HepG2 (cell line): ENCODE measurements around the gene SH2D3C. TPM values are rescaled to one million over a fixed set of nuclear protein-coding genes. Genes with fewer than 3 reads are reported as not detected.

Experiments
- ATAC-seq: fragments of 200-7000 bp; cut with Tn5 transposase; 3 replicates; pipeline ENCODE4 v1.9.1; 2020; ENCODE audit warnings: mild to moderate bottlenecking, moderate library complexity
- BruUV-seq: library from RNA; stranded (reverse); fragments of 400-500 nt; replicated peaks from 2 replicates; lab custom pipeline; 2021; lab: Mats Ljungman, UMichigan
- CTCF ChIA-PET: fragments of 300-600 bp; formaldehyde crosslinking; extraction: SDS; loops from one replicate; lab custom pipeline; 2021; ENCODE audit warnings: low total read pairs, inconsistent platforms, low intra/inter-chr PET ratio; lab: Yijun Ruan, JAX
- POLR2A ChIA-PET: fragments of 350-600 bp; sonication (Branson Sonifier 250); formaldehyde crosslinking; loops from one replicate; lab custom pipeline; 2020; ENCODE audit warnings: antibody characterized with exemption, inconsistent platforms; lab: Yijun Ruan, JAX
- DNase-seq: peaks from one replicate; pipeline ENCODE4 v3.0.0-alpha.2; 2015; ENCODE audit warnings: low spot score
- FAIRE-seq: peaks from 3 replicates; lab custom pipeline; 2011; peaks lifted over from hg19 to GRCh38; lab: Jason Lieb, UNC
- H2AFZ ChIP-seq: one replicate; pipeline ENCODE4 v1.6.1; 2011; ENCODE audit warnings: low read length, inconsistent platforms
- H3K27ac ChIP-seq: fragments of 300-600 bp; 3 replicates; pipeline ENCODE4 v1.8.0; 2011; ENCODE audit warnings: mixed run types, mild to moderate bottlenecking, mixed read lengths, low read length, inconsistent platforms; ENCODE audit not compliant: insufficient read depth; ENCODE audit errors: extremely low read length
- H3K27me3 ChIP-seq, 2 experiments: fragments of 200-600 bp in 1 of 2; 2 replicates in 1 of 2; 3 replicates in 1 of 2; pipeline versions ENCODE4 v1.6.0 to v1.8.0; 2011; ENCODE audit warnings: low read length in 2 of 2, mild to moderate bottlenecking in 2 of 2, moderate library complexity in 2 of 2, inconsistent platforms in 1 of 2; ENCODE audit not compliant: insufficient read depth in 2 of 2, control insufficient read depth in 1 of 2
- H3K36me3 ChIP-seq, 2 experiments: fragments of 200-600 bp in 1 of 2; replicated peaks in 1 of 2; 2 replicates in 1 of 2; 3 replicates in 1 of 2; pipeline versions ENCODE4 v1.5.1 to v1.8.0; 2011; ENCODE audit warnings: low read length in 2 of 2, inconsistent platforms in 1 of 2; ENCODE audit not compliant: insufficient read depth in 2 of 2, control insufficient read depth in 1 of 2
- H3K4me1 ChIP-seq: 2 replicates; pipeline ENCODE4 v1.5.1; 2012; ENCODE audit warnings: low read length, inconsistent platforms; ENCODE audit not compliant: insufficient read depth
- H3K4me2 ChIP-seq: 2 replicates; pipeline ENCODE4 v1.6.0; 2011; ENCODE audit warnings: low read depth, low read length, inconsistent platforms
- H3K4me3 ChIP-seq, 3 experiments: fragments of 200-600 bp in 1 of 3; sonication (generic), shearing (Covaris generic) in 1 of 3; replicated peaks in 1 of 3; 2 replicates each; pipeline ENCODE4 v1.5.1; 2011 to 2016; ENCODE audit warnings: low read length in 3 of 3, inconsistent platforms in 2 of 3, low read depth in 2 of 3, mild to moderate bottlenecking in 2 of 3, control low read depth in 1 of 3, mixed read lengths in 1 of 3; ENCODE audit not compliant: insufficient read depth in 1 of 3
- H3K79me2 ChIP-seq: one replicate; pipeline ENCODE4 v1.6.1; 2011; ENCODE audit warnings: low read length, inconsistent platforms; ENCODE audit not compliant: insufficient read depth
- H3K9ac ChIP-seq: 2 replicates; pipeline ENCODE4 v1.6.0; 2011; ENCODE audit warnings: mild to moderate bottlenecking, low read depth, low read length, inconsistent platforms; ENCODE audit not compliant: insufficient read depth
- H3K9me3 ChIP-seq: 2 replicates; pipeline ENCODE4 v1.5.1; 2012; ENCODE audit warnings: mild to moderate bottlenecking, low read length
- H4K20me1 ChIP-seq: 2 replicates; pipeline ENCODE4 v1.6.0; 2011; ENCODE audit warnings: inconsistent platforms, mild to moderate bottlenecking, low read length, moderate library complexity; ENCODE audit not compliant: insufficient read depth
- AGO2 ChIP-seq: fragments of 200-400 bp; formaldehyde crosslinking; optimal IDR thresholded peaks from 2 replicates; pipeline ENCODE3; 2017; ENCODE audit warnings: mild to moderate bottlenecking, low read depth, low read length, moderate library complexity
- ATRX ChIP-seq: sonication (generic); formaldehyde crosslinking; IDR thresholded peaks from 2 replicates; pipeline ENCODE4 v1.4.0; 2020; ENCODE audit warnings: missing genetic modification reagents, borderline replicate concordance
- FOSL1 ChIP-seq: sonication (generic); formaldehyde crosslinking; IDR thresholded peaks from 2 replicates; pipeline ENCODE4 v1.9.0; 2021; ENCODE audit warnings: missing genetic modification reagents, borderline replicate concordance
- FOSL2 ChIP-seq: sonication (generic); formaldehyde crosslinking; IDR thresholded peaks from 2 replicates; pipeline ENCODE4 v1.4.0; 2020; ENCODE audit warnings: missing genetic modification reagents
- KDM2A ChIP-seq: sonication (generic); formaldehyde crosslinking; IDR thresholded peaks from 2 replicates; pipeline ENCODE4 v1.4.0; 2020; ENCODE audit warnings: low read depth, missing genetic modification reagents, borderline replicate concordance
- NR2F2 ChIP-seq: IDR thresholded peaks from 2 replicates; pipeline ENCODE4 v1.6.1; 2012; ENCODE audit warnings: low read depth, inconsistent platforms, borderline replicate concordance
- POLR2G ChIP-seq: fragments of 200-400 bp; formaldehyde crosslinking; IDR thresholded peaks from 2 replicates; pipeline ENCODE4 v1.6.1; 2018; ENCODE audit warnings: mild to moderate bottlenecking, low read depth, low read length, moderate library complexity
- RARG ChIP-seq: sonication (generic); formaldehyde crosslinking; IDR thresholded peaks from 2 replicates; pipeline ENCODE4 v1.4.0; 2020; ENCODE audit warnings: low read depth, mild to moderate bottlenecking, missing genetic modification reagents
- RBM22 ChIP-seq: fragments of 200-400 bp; formaldehyde crosslinking; optimal IDR thresholded peaks from 2 replicates; pipeline ENCODE3; 2017; ENCODE audit warnings: mild to moderate bottlenecking, low read length, moderate library complexity
- SALL1 ChIP-seq: sonication (generic); formaldehyde crosslinking; IDR thresholded peaks from 2 replicates; pipeline ENCODE4 v1.8.0; 2022; ENCODE audit warnings: mild to moderate bottlenecking, missing genetic modification reagents
- TCF12 ChIP-seq, 2 experiments: fragments of 450-650 bp in 1 of 2; sonication (generic) in 1 of 2; formaldehyde crosslinking in 1 of 2; IDR thresholded peaks; 2 replicates each; pipeline versions ENCODE4 v1.6.1 to v1.8.0; 2017 to 2022; ENCODE audit warnings: antibody characterized with exemption in 1 of 2, mild to moderate bottlenecking in 1 of 2, missing genetic modification reagents in 1 of 2, moderate library complexity in 1 of 2
- ZBTB33 ChIP-seq: sonication (generic); formaldehyde crosslinking; IDR thresholded peaks from 2 replicates; pipeline ENCODE4 v1.4.0; 2020; ENCODE audit warnings: missing genetic modification reagents
- ZC3H13 ChIP-seq: sonication (generic); formaldehyde crosslinking; IDR thresholded peaks from 2 replicates; pipeline ENCODE4 v1.8.1; 2023; ENCODE audit warnings: mild to moderate bottlenecking, missing genetic modification reagents, moderate library complexity
- ZKSCAN5 ChIP-seq: sonication (generic); formaldehyde crosslinking; IDR thresholded peaks from 2 replicates; pipeline ENCODE4 v1.5.1; 2020; ENCODE audit warnings: mild to moderate bottlenecking, missing genetic modification reagents
- ZNF18 ChIP-seq: sonication (generic); formaldehyde crosslinking; IDR thresholded peaks from 2 replicates; pipeline ENCODE4 v1.8.0; 2022; ENCODE audit warnings: mild to moderate bottlenecking, missing genetic modification reagents; ENCODE audit not compliant: insufficient replicate concordance
- ZNF550 ChIP-seq: sonication (generic); formaldehyde crosslinking; IDR thresholded peaks from 2 replicates; pipeline ENCODE4 v1.4.0; 2020; ENCODE audit warnings: mild to moderate bottlenecking, missing genetic modification reagents, borderline replicate concordance
- ZNF552 ChIP-seq: sonication (generic); formaldehyde crosslinking; IDR thresholded peaks from 2 replicates; pipeline ENCODE4 v1.9.0; 2022; ENCODE audit warnings: missing genetic modification reagents, mild to moderate bottlenecking, borderline replicate concordance
- ZNF577 ChIP-seq: sonication (generic); formaldehyde crosslinking; IDR thresholded peaks from 2 replicates; pipeline ENCODE4 v1.4.0; 2020; ENCODE audit warnings: mild to moderate bottlenecking, low read depth, missing genetic modification reagents, borderline replicate concordance
- ZNF709 ChIP-seq: sonication (generic); formaldehyde crosslinking; IDR thresholded peaks from 2 replicates; pipeline ENCODE4 v1.5.0; 2020; ENCODE audit warnings: mild to moderate bottlenecking, missing genetic modification reagents
- WGBS: methylation state at CpG from one replicate; pipeline ENCODE4 v1.1.6; 2017; ENCODE audit warnings: low lambda C conversion rate; 5-methylcytosine and 5-hydroxymethylcytosine counted together
- in situ Hi-C: cut with HindIII; loops from 2 replicates; pipeline ENCODE4 v1.10.0; 2017; ENCODE audit warnings: low pct_unique_long_range_greater_than_20kb; ENCODE audit not compliant: extremely low pct_ligation_motif_present
- intact Hi-C: fragments of 100-400 bp; cut with micrococcal nuclease; formaldehyde crosslinking; loops from one replicate; pipeline ENCODE4 v1.10.0; 2022; ENCODE audit not compliant: unreplicated experiment
- polyA plus RNA-seq, 8 experiments: library from polyadenylated mRNA; depleted of rRNA in 3 of 8; stranded (reverse) in 7 of 8; unstranded in 1 of 8; fragments of >200 nt; fragmentation: Illumina TruSeq in 4 of 8; extraction: Trizol in 4 of 8; gene quantifications; 2 replicates each; pipeline versions ENCODE4 v1.2.1 to v1.2.3, GENCODE V29; 2011 to 2016; ENCODE audit warnings: low read depth in 4 of 8, missing spikeins in 1 of 8, mixed read lengths in 1 of 8; ENCODE audit not compliant: insufficient read depth in 1 of 8
- total RNA-seq, 5 experiments: library from RNA; depleted of rRNA; stranded (reverse); fragments of >200 nt; fragmentation: Illumina TruSeq; extraction: Trizol; gene quantifications; 2 replicates each; pipeline ENCODE4 v1.2.3, GENCODE V29; 2016; ENCODE audit warnings: low read depth in 1 of 5

SH2D3C gene
- total and polyA plus RNA-seq, 2 of the 13 experiments (the other 11 are each of a cell fraction or from before 2014, with no cell fraction given): not detected

GRCh38 chr9:127794001-127794791 lies 15.7 kb upstream of the SH2D3C start:
- no peaks in the 10 kb centered on the region for H3K27me3 ChIP-seq
- no peak overlapping the region for H3K4me2 ChIP-seq
- H3K36me3 ChIP-seq: peaks cover 5 to 19% of the 10 kb centered on the region in 2 experiments; a peak in 4 of 5 replicates
- no TSS peak for BruUV-seq
- FAIRE-seq (no peak), DNase-seq (no peak), ATAC-seq (no peak; the same call in 2 of the 3 replicates)
- H2AFZ ChIP-seq: no peak overlapping the region
- ChIA-PET POLR2A (no interaction called here), CTCF (no interaction called here)
- intact Hi-C loops (no loop called here), in situ Hi-C loops (no loop called here)
- 71% methylated on average over 9 of the region's 14 CpGs for WGBS
- no peak for TF ChIP-seq FOSL1 (CRISPR knock-in tag)
- TF ChIP-seq AGO2: peak; percentile 68
- TF ChIP-seq TCF12 (IDR thresholded peaks at IDR 0.05): no peak
- TF ChIP-seq TCF12 (CRISPR knock-in tag; IDR thresholded peaks at IDR 0.05): no peak
- TF ChIP-seq ZNF18 (CRISPR knock-in tag): no peak
- peak; percentile 70 for TF ChIP-seq POLR2G
- TF ChIP-seq SALL1 (CRISPR knock-in tag): 0 out of 2 replicates have a peak, but pooled peaks have one; percentile 16
- TF ChIP-seq ZNF577 (CRISPR knock-in tag): no peak
- no peak for TF ChIP-seq ZNF552 (CRISPR knock-in tag)
- no peak for TF ChIP-seq NR2F2
- no peak for TF ChIP-seq FOSL2 (CRISPR knock-in tag)
- no peak for TF ChIP-seq RARG (CRISPR knock-in tag)
- no peak for TF ChIP-seq ZKSCAN5 (CRISPR knock-in tag)
- no peak for TF ChIP-seq ATRX (CRISPR knock-in tag)
- no peak for TF ChIP-seq KDM2A (CRISPR knock-in tag)
- TF ChIP-seq ZNF709 (CRISPR knock-in tag): no peak
- TF ChIP-seq ZBTB33 (CRISPR knock-in tag): peak; percentile 92
- TF ChIP-seq ZNF550: no peak
- TF ChIP-seq RBM22: peak; percentile 90
- TF ChIP-seq ZC3H13 (CRISPR knock-in tag): 0 out of 2 replicates have a peak, but pooled peaks have one; percentile 38
- H3K79me2 ChIP-seq: no peaks in the 10 kb centered on the region
- no peak overlapping the region for H3K9ac ChIP-seq
- H4K20me1 ChIP-seq: peaks cover 5% of the 10 kb centered on the region; the same call in 1 of the 2 replicates
- H3K27ac ChIP-seq: no peak overlapping the region
- no peaks in the 10 kb centered on the region for H3K9me3 ChIP-seq
- H3K4me1 ChIP-seq: peaks cover 55% of the 10 kb centered on the region
- H3K4me3 ChIP-seq: no peak overlapping the region
